Activated CD4-positive, alpha-beta T cell treated with anti-CD3 and anti-CD28 coated beads, Interleukin-2, amount 50 U/mL, for 48 hours (primary cell): ENCODE measurements around the gene PWP1.
A peak's percentile ranks its signal among the peaks of the same experiment; 100 is the strongest.

Experiments
- DNase-seq, 2 experiments: peaks; one replicate each; pipeline ENCODE4 v3.0.0-alpha.2; 2020

The PWP1 gene

DNA sequence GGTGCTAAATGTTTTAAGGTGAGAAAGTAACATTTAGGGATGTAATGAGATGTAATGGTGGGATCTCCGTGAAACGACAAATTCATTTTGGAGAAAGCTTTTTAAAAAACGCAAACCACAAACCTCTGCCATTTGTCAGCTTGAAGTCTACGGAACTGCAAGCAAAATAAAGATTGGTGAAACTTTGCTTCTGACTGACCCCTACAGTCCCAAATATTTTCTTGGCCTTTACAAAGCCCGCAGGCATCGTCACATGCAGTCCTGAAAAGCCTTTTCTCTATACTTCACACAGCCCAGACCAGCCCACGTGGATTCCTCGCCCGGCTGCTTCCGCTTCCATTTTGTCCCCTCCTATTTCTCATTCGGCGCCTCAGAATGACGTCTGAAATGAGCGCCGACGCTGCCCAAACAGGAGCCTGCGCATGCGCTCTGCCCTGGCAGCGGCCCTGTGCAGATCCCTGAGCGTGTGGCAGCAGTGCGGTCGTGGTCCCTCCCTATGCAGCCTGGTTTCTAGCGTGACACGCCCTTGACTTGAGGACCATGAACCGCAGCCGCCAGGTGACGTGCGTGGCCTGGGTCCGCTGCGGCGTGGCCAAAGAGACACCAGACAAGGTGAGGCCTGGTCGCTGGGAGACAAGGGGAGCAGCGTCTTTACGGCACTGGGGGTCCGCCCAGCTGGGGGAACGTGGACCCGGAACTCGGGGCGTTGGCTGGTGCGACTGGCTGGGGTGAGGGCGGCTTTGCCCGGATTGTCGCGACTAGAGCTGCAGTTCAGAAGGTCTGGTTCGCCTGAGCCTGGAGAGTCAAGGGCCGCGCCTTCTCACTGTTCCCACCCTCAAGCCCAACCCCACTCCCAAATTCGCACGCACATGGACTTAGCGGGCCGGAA, at the start of gene PWP1:
Gene PWP1 (plus strand): TSS at position 440 of the 889 bp plus-strand sequence. CDS start 101 bp downstream, at position 541.
- DNase-seq: peak; percentile 91 to 94

DNA sequence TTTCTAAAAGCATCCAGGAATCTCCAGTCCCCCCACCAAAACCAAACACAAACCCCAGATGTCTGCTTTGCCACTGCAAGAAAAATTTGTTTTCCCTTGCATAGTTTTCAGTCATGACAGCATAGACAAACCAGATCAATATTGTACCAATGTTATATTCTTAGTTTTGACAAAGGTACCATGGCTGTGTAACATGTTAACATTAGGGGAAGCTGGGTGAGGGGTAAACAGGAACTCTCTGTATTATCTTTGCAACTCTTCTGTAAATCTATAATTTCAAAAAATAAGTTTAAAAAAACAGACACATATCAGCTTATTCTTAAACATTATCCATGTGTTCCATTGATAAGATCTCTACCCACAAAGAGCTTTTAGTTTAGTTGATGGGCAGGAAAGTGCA, 44.4 kb upstream of the PWP1 start:
- DNase-seq: no peak

DNA sequence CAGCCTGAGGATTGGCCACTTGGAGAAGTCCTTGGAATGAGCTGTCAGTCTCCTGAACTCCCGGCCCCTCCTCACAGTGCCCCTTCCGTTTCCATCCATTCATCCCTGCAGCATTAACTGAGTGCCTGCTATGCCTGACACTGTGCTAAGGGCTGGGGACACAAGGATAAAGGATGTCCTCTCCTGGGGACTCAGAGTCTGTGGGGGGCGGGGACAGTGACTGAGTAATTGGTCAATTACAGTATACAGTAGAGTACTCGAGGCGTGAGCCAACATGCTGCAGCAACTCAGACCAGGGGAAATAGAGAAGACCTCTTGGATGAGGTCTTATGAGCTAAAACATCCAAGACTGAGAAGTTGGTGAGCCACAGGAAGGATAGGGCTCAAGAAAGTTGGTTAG, 43.4 kb upstream of the PWP1 start:
- DNase-seq: no peak

DNA sequence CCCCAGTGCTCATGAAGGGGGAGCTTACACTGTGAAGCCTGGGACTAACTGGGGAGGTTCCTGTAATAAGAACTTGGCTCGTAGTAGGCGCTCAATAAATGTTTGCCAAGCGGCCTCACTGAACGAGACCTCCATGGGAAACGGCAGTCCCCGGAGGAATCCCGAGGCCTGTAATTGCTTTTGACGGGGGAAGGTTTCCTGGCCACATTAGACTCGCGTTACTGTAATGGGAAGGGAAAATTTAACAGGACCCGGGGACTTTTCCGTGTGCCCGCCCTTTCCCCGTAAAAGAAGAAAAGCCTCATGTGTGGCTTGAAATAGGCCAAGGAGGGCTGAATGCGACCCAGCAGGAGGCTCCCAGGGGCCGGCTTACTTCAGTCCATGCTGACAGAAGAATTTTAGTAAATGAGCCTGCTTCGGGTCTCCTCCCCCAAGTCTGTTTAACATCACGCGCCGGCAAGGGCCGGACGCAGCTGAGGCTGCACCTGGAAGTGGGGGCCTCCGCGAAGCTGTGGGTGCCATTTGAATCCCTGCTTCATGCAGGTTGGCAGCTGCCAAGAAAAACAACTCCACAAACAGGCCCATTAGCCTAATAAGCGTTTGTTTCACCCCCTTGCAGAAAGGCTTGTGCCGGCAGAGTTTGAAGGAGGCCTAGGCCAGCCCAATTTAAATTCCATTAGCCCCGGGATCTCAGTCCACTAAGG, 39.8 kb upstream of the PWP1 start:
- DNase-seq: no peak

DNA sequence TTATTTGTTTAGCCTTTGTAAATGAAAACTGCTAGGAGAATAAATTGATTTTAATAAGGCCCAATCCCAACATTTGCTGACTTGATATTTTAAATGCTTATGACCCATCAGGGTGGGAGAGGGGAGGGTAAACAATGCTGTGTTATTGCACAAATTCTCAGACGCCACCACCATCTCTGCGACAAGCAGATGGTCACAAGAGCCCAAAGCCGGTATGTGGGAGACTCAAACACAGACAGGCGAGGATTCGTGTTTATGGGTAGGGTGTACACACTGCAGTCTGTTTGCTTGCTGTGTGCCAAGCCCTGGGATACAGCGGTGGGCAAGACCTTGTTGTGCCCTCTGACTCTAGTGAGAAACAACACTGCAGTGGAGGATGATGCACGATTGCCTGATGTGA, 39.2 kb upstream of the PWP1 start:
- DNase-seq: no peak

DNA sequence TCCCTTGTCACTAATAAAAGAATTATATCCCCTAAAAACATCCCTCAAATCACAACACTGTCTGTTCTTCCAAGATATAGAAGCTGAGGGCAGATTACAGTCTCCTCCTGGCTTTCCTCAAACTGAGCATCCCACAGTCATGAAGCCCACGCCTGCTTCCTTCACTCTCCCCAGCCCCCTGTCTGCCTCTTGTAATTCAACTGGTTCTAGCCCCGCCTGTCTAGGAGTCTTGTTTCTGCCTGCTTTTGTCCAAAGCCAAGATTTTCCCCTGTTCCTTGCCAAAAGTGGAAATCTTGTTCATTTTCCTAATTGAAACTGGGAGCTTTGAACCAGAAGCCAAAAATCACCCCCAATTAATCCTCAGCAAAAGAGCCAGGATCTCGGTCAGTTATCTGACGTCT, 35.9 kb upstream of the PWP1 start:
- DNase-seq: no peak

DNA sequence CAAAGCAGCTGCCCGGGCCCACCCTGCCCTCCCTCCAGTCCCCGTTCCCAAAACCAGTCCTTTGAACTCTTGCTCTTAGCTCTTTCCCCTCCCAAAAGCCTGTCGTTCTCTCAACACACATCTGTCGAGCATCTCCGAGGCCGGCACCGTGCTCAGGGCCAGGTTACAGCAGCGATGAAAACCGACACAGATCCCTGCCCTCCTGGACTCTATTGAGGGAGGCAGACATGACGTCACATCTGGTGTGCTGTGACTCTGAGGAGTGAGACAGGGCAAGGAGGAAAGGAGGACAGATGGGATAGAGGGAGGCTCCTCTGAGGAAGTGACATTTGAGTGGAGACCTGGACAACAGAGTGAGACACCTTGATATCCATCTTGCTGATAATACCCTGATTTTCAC, 34.6 kb upstream of the PWP1 start:
- DNase-seq: no peak

DNA sequence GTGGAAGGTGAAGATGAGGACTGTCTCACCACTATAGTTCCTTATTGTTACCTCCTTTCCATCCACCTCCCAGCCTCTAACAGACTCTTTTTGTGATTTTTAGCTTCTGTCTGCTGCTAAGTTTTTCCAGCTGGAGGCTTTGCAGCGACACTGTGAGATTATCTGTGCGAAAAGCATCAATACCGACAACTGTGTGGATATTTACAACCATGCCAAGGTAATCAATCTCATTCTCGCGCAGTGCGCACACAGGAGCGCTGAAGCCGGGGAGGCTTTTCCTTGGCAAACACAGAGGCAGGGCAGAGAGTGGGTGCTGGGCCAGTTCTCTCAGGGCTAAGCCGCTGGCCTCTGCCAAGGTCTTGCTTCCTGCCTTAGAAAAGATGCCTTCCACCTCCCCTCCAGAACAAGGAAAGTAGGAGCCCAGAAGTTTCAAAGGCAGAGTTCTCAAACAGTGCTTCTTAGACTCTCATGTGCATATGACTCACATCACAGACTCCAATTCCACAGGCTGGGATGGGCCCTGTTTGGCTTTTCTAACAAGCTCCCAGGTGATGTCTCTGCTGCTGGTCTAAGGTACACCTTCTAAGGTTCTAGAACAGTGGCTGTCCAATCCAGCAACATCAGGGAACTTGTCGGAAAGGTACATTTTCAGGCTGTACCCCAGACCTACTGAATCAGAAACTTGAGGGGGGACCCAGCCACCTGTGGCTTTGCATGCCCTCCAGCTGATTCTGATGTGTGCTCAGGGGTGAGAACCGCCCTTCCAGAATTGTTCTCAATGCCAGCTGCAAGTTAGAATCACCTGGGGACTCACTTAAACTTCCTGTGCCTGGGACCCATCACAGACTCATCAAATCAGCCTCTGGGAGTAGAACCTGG, 33.8 kb upstream of the PWP1 start:
- no peak for DNase-seq

DNA sequence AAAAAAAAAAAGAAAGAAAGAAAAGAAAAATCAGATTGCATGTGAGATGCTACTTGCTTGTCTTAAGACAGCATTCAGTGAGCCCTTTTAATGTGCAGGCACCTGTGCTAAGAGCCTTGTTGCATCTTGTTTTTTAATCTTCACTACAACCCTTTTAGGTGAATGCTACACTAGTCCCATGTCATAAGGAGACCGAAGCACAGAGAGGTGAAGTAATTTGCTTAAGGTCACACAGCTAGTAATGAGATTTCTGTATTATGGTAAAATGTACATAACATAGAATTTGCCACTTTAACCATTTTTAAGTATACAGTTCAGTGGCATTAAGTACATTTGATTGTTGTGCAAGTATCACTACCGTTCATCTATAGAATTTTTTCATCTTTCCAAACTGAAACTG, 32.1 kb upstream of the PWP1 start:
- DNase-seq: no peak

DNA sequence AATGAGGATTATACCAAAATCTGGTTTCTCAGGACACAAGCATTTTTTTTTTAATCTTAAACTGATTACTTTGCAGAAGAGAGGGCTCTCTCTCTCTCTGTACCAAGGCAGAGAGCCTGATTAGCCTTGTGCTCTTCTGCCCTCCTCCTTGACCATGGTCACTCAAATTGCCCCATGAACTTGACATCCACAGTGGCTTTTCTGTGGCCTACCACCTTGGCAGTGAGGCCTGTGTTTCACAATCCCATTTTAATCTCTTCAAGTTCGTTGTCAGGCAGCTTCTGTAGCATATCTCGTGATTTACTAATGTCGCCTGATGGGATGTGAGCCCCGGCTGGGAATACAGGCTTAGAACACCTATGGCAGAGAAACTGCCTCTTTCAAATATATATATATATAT, 30.7 kb upstream of the PWP1 start:
- DNase-seq: no peak

DNA sequence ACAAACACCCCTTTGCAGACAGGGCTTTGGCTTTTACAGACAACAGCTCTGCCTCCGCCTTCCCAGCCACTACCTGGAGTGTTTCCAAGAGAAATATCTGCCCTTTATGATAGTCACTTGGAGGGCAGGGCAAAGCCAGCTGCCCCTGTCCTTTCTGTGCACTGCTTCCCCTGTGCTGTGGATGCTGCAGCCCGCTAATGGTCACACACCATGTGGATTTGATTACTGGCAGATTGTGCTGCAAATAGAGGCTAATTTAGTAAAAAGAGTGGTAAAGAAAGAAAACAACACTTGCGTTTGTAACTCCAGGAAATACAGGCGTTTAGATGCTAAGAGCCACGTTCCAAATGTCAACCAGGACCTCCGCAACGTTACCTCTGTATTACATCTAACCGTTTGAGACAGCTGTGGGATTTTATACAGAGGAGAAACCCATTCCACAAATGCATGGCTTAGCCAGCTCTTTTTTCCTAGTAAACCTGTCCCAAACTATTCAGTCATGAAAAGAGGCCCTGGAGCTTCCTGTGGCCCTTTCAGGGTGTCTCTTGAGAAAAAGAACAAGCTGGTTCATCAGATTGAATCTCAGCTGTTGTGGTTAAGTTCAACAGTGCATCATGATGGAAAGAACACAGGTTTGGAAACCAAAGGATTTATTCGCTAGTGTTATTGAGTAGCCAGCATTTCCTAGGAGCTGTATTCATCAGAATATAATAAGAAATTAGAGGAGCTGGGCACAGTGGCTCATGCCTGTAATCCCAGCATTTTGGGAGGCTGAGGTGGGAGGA, 30.1 kb upstream of the PWP1 start:
- no peak for DNase-seq

DNA sequence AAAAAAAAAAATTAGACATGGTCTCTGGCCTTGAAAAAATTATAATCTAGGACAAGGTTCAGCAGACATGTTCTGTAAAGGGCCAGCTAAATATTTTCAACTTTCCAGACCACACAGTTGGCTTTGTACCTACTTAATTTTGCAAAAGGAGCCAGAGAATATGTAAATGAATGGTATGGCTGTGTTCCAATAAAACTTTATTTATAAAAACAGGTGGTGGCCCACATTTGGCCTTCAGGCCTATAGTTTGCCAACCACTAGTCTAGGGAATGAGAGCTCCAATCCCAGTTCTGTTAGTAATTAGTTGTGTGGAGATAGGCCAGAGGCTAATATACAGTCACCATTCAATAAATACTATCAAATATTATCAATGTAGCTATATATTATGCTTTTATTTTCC, 29.3 kb upstream of the PWP1 start:
- DNase-seq: no peak

DNA sequence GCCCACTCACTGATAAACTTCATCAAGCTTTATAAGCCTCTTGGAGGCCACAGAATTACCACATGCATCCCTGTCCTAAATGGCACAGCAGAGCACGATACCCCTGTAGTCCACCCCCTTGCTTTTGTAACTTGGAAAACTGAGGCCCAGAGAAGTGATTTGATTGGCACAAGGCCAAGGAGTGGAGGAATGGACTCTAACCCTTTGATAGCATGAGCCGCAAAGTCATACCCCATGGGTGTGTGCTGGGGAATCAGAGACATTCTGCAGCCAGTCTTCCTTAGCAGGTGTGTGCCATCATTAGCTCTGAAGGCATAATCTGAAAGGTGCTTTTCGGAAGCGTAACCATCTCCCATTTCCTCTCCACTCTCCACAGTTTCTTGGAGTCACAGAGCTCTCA, 28.5 kb upstream of the PWP1 start:
- DNase-seq: no peak

DNA sequence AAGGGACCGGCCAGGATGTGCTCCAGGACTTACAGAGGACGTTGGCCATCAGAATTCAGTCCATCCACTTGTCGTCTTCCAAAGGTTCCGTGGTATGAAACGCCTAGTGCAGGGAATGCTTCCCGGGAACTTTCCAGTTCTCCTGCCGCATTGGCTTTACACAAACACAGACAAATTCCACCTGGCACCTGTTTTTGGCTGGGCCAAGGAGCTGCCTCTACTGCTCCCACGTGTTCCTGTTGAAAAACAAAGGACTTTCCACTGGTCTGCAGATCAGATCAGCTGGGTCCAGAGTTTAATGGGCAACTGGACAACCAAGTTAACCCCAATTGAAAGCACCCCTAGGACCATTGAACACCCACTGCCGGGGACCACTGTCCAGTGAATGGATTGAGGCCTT, 28.0 kb upstream of the PWP1 start:
- no peak for DNase-seq

DNA sequence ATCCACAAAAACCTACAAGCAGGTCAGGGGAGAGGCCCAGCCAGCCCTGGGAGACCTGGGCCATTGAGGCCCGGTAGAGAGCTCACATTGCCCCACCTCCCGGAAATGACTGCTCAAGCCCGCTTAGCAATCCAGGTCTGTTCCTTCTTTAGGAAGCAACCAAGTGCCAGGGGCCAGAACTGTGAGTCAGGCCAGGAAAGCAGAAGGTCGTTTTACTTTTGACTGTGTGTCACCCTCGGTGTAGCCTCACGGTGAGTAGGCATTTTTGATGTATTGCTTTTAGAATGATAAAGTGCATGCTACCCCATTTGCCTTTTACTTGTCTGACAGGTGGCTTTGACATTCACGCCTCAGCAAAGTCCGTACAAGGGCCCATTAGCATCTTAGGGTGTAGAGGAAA, 25.4 kb upstream of the PWP1 start:
- DNase-seq: no peak

DNA sequence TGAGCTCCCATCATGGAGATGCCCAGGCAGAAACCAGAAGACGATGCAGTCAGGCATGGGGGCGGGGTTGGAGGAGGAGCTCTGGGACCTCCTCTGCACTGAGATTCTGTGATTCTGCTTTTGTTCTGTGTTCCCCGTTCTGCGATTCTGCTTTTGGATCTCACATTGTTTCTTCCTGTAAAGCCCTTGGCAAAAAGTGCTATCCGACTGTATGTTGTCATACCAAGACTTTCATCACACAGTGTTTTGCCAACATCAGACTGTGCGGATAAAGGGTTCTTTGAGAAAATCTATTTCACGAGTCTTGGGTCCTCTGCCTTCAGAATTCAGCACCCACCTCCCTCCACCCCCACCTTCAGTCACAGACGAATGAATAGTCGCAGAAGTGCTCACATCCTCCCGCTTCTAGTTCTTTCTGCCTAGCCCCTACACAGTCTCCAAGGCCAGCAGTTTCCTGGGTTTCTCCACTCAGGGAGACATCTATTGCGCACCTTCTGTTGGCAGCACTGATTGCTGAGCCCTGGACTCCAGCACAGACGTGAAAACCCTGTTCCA, 24.7 kb upstream of the PWP1 start:
- DNase-seq: no peak

DNA sequence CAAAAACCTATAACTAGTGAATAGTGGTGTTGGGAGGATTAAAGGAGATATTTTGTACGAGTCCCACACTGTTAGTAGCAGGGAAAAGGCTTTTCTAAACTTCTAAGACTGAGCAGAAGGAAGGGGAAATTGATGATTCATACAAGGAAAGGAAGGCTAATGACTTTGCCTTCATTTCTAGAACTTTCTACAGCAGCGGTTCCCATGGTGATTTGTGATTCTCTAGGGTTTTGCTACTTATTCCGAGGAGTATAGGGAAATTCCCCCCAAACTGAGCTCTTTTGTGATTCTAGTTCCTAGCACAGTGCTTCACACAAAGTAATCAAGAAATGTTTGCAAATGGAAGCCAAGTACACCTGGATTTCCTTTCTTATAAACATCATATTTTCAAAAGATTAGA, 23.8 kb upstream of the PWP1 start:
- no peak for DNase-seq

DNA sequence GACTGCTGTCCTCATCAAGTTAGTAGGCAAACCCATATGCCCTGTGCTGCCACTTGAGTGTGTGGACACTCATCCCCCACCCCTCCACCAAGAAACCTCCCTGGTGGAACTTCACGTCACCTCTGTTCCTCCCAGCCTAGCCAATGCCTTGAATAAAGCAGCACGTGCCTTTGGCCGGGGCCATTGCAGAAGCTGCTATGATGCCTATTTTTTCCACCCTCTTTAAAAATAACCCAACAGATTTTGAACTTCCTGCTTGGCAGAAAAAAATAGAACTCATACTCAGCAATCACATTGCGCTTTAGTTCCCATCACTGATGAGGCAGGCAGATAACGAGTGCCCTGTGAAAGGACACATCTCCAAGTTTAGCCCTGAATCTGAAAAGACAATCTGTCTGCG, 23.1 kb upstream of the PWP1 start:
- DNase-seq: no peak

DNA sequence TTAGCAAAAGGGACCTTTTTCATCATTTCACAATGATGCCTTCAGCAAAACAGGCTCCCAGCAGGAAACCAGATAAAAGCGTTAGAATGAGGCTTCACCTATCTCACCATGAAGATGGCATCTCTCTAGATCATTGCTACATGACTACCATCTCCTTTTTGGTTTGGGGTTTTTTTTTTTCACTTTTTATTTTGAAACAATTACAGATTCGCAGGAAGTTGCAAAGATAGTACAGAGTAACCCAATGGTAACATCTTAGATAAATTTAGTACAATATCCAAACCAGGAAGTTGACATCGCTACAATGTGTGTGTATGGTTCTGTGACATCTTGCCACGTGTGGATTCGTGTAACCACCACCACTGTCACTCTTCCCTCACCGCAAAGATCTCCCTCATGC, 22.3 kb upstream of the PWP1 start:
- DNase-seq: no peak

DNA sequence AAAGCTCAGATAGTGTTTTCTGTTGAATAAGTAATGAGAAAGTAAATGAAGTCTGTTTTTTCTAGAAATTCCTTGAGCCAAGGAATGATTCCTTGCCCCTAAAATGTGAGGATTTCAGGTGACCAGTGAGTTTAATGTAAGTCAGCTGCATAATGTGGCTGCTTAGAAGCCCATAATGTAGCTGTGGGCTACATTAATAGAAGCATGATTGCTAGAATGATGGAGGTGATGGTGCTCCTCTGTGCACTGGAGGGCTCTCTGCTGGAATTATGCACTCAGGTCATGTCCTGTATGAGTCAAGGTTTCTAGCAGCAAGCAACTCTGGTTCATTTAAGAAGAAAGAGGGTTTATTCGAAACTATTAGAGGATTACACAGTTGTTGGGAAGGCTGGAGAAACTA, 19.6 kb upstream of the PWP1 start:
- no peak for DNase-seq

DNA sequence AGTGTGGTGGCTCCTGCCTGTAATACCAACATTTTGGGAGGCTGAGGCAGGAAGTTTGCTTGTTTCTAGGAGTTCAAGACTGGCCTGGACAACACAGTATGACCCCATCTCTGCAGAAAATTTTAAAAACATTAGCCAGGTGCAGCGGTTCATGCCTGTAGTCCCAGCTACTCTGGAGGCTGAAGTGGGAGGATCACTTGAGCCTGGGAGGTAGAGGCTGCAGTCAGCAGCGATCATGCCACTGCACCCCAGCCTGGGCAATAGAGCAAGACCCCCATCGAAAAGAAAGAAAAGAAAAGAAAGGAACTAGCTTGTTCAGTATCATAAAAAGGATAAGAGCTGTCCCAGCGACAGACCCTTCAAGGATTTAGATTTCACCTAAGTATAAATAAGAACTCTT, 18.1 kb upstream of the PWP1 start:
- no peak for DNase-seq
